NCI-H510A (cell line): Measurements from ENCODE around the gene RUVBL1.

Experiments
- DNase-seq: peaks from one replicate; lab custom pipeline; 2025; lab: John Stamatoyannopoulos, UW

RUVBL1 gene

GRCh38 chr3:128083396-128083795 lies 40.2 kb downstream of the RUVBL1 start:
- DNase-seq: no peak

- no peak for DNase-seq
These were observed 41.1 kb downstream of the RUVBL1 start for GRCh38 chr3:128082546-128082945.

- no peak for DNase-seq
These were observed 41.8 kb downstream of the RUVBL1 start for GRCh38 chr3:128081846-128082245.

GRCh38 chr3:128081226-128081625 lies 42.4 kb downstream of the RUVBL1 start:
- DNase-seq: no peak

- DNase-seq: no peak
These were observed 43.1 kb downstream of the RUVBL1 start for GRCh38 chr3:128080323-128081080.

- no peak for DNase-seq
These were observed 43.8 kb downstream of the RUVBL1 start for GRCh38 chr3:128079823-128080222.

GRCh38 chr3:128078875-128079274 lies 44.7 kb downstream of the RUVBL1 start:
- DNase-seq: no peak

GRCh38 chr3:128078322-128078721 lies 45.3 kb downstream of the RUVBL1 start:
- peak; percentile 31 for DNase-seq

GRCh38 chr3:128077665-128078064 lies 45.9 kb downstream of the RUVBL1 start:
- DNase-seq: no peak

- no peak for DNase-seq
These were observed 46.4 kb downstream of the RUVBL1 start for GRCh38 chr3:128077202-128077624.

- DNase-seq: no peak
These were observed 47.0 kb downstream of the RUVBL1 start for GRCh38 chr3:128076483-128077201.

- DNase-seq: no peak
These were observed 47.8 kb downstream of the RUVBL1 start for GRCh38 chr3:128075522-128076482.

- no peak for DNase-seq
These were observed 48.6 kb downstream of the RUVBL1 start for GRCh38 chr3:128074851-128075521.

GRCh38 chr3:128073807-128074206 lies 49.8 kb downstream of the RUVBL1 start:
- DNase-seq: no peak

- no peak for DNase-seq
These were observed 50.4 kb downstream of the RUVBL1 start for GRCh38 chr3:128073185-128073725.

GRCh38 chr3:128072454-128073184 lies 51.0 kb downstream of the RUVBL1 start:
- DNase-seq: no peak

GRCh38 chr3:128071771-128072453 lies 51.7 kb downstream of the RUVBL1 start:
- no peak for DNase-seq

GRCh38 chr3:128070898-128071591 lies 52.6 kb downstream of the RUVBL1 start:
- DNase-seq: no peak

- no peak for DNase-seq
These were observed 54.3 kb downstream of the RUVBL1 start for GRCh38 chr3:128069271-128069670.
